GM23248 (cell line): ENCODE data around the gene RGL1. TPM values are rescaled to one million over a fixed set of nuclear protein-coding genes. Genes with fewer than 3 reads are reported as not detected.

ENCODE experiments used
- DNase-seq: peaks from one replicate; pipeline ENCODE4 v3.0.0-alpha.2; 2015
- H2AFZ ChIP-seq: fragments of 200-600 bp; sonication (generic); 2 replicates; pipeline ENCODE4 v1.6.1; 2016; ENCODE audit warnings: antibody characterized with exemption
- H3F3A ChIP-seq: fragments of 200-600 bp; sonication (generic); 2 replicates; pipeline ENCODE4 v1.6.1; 2016; ENCODE audit warnings: mild to moderate bottlenecking, antibody characterized with exemption, mixed run types; ENCODE audit not compliant: insufficient read depth
- H3K27ac ChIP-seq: fragments of 200-600 bp; sonication (generic); 2 replicates; pipeline ENCODE4 v1.5.1; 2016; ENCODE audit warnings: mild to moderate bottlenecking
- H3K27me3 ChIP-seq: fragments of 200-600 bp; sonication (generic); replicated peaks from 2 replicates; pipeline ENCODE4 v1.6.1; 2016; ENCODE audit warnings: mild to moderate bottlenecking; ENCODE audit not compliant: insufficient read depth
- H3K36me3 ChIP-seq: fragments of 200-600 bp; sonication (generic); 2 replicates; pipeline ENCODE4 v1.6.1; 2016; ENCODE audit warnings: low read depth, mild to moderate bottlenecking
- H3K4me1 ChIP-seq: fragments of 200-600 bp; sonication (generic); 2 replicates; pipeline ENCODE4 v1.6.1; 2016; ENCODE audit warnings: mild to moderate bottlenecking; ENCODE audit not compliant: insufficient read depth
- H3K4me2 ChIP-seq: fragments of 200-600 bp; sonication (generic); one replicate; pipeline ENCODE4 v1.6.1; 2016; ENCODE audit warnings: mild to moderate bottlenecking; ENCODE audit not compliant: unreplicated experiment
- H3K4me3 ChIP-seq: fragments of 200-600 bp; sonication (generic); 2 replicates; pipeline ENCODE4 v1.5.1; 2016; ENCODE audit warnings: mild to moderate bottlenecking
- H3K79me2 ChIP-seq: fragments of 200-600 bp; sonication (generic); 2 replicates; pipeline ENCODE4 v1.6.1; 2016; ENCODE audit warnings: mild to moderate bottlenecking; ENCODE audit not compliant: insufficient read depth
- H3K9ac ChIP-seq: fragments of 200-600 bp; sonication (generic); 2 replicates; pipeline ENCODE4 v1.6.1; 2016; ENCODE audit warnings: mild to moderate bottlenecking
- H3K9me2 ChIP-seq: fragments of 200-600 bp; sonication (generic); 2 replicates; pipeline ENCODE4 v1.6.1; 2016; ENCODE audit warnings: mixed run types, mild to moderate bottlenecking, moderate library complexity; ENCODE audit not compliant: insufficient read depth
- H3K9me3 ChIP-seq: fragments of 200-600 bp; sonication (generic); one replicate; pipeline ENCODE4 v1.6.1; 2017; ENCODE audit warnings: low read depth
- H4K20me1 ChIP-seq: fragments of 200-600 bp; sonication (generic); 2 replicates; pipeline ENCODE4 v1.6.0; 2016; ENCODE audit not compliant: insufficient read depth
- EZH2 ChIP-seq: fragments of 200-600 bp; sonication (generic); IDR thresholded peaks from 2 replicates; pipeline ENCODE4 v1.6.1; 2018; ENCODE audit warnings: antibody characterized with exemption, mild to moderate bottlenecking; ENCODE audit not compliant: insufficient read depth, poor library complexity, severe bottlenecking
- EZH2phosphoT487 ChIP-seq: fragments of 200-600 bp; sonication (generic); IDR thresholded peaks from 2 replicates; pipeline ENCODE4 v1.6.1; 2018; ENCODE audit warnings: antibody characterized with exemption, moderate library complexity, mild to moderate bottlenecking, low read depth; ENCODE audit not compliant: insufficient read depth
- WGBS, 2 experiments: methylation state at CpG; one replicate each; pipeline ENCODE4 v1.1.6; 2015 to 2017; ENCODE audit warnings: low lambda C conversion rate in 2 of 2, low coverage in 1 of 2; ENCODE audit errors: missing lambda C conversion rate in 2 of 2; 5-methylcytosine and 5-hydroxymethylcytosine counted together
- in situ Hi-C: fragments of 300-500 bp; cut with MboI; formaldehyde crosslinking; loops from 2 replicates; pipeline ENCODE4 v1.15.0; 2020
- polyA plus RNA-seq: library from polyadenylated mRNA; unstranded; fragments of >200 nt; fragmentation: Nextera tagmentation; extraction: Ambion mirVana; gene quantifications from 2 replicates; pipeline ENCODE4 v1.2.1, GENCODE V29; 2016
- total RNA-seq: library from RNA; depleted of rRNA; stranded (reverse); fragments of >200 nt; shearing (Covaris generic); gene quantifications from 2 replicates; pipeline ENCODE4 v1.2.3, GENCODE V29; 2014

Gene RGL1
- total and polyA plus RNA-seq, 2 experiments from 2014 or later = 9.4 to 13.4 TPM

DNA sequence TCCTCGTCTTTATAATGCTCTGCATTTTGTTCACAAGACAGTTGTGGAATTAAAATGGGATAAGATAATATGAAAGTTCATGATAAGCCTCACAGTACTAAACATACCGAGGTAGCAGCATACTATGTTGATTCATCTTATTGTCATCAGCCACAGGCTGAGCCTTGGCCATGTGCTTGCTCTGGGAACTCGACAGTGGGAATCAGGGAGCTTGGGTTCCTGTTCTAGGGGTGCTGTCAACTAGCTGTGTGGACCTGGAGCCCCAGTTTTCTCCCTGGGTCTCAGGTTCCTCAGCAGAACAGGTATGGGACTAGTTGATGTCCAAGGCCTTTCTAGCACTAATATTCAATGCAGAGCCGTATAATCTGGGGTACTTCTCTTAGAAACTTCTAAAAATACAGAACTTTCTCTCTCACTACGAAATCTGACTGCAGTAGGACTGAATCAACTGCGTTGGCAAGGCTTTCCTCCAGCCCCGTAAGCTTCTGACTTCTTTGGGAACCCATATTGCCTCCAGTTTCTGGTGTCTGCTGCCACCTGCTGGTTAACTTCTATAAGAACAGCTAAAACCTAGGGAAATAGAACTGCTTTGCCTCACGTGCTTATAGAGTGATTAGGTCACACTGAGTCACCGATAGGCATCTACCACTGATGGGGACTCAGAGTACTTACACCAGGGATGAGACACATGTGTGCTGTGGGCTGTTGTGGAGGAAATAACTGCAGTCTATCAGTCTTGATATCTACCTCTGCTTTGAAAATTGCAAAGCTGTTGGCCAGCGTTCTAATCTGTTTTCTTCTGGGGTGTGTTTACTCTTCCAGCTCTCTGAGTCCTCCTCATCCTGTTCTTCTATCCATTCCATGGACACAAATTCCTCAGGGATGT lies 110.9 kb downstream of the RGL1 start:
- DNase-seq = peak; percentile 98
- H3F3A ChIP-seq = peaks cover 42% of the 10 kb centered on the region
- H3K9me2 ChIP-seq = no peaks in the 10 kb centered on the region
- TF ChIP-seq EZH2 (no peak), EZH2phosphoT487 (no peak)
- H3K4me2 ChIP-seq = peak overlapping the region; percentile 97
- peaks cover 34% of the 10 kb centered on the region for H3K4me1 ChIP-seq
- peak overlapping the region; percentile 79 for H2AFZ ChIP-seq
- peak overlapping the region; percentile 98 for H3K27ac ChIP-seq
- H3K36me3 ChIP-seq = peaks cover 11% of the 10 kb centered on the region; the same call in 1 of the 2 replicates
- no peaks in the 10 kb centered on the region for H3K9me3 ChIP-seq
- H3K27me3 ChIP-seq = no peaks in the 10 kb centered on the region
- in situ Hi-C loops = loop anchor here (10.0 kb wide), 1 partner anchor 261 kb away; the partner anchor contains the start of gene APOBEC4
- H3K79me2 ChIP-seq = no peaks in the 10 kb centered on the region
- H4K20me1 ChIP-seq = no peaks in the 10 kb centered on the region
- H3K9ac ChIP-seq = peak overlapping the region; percentile 83
- H3K4me3 ChIP-seq = peak overlapping the region; percentile 66
- WGBS, 2 experiments = 3 to 5% methylated on average over 10 of the region's 10 CpGs

DNA sequence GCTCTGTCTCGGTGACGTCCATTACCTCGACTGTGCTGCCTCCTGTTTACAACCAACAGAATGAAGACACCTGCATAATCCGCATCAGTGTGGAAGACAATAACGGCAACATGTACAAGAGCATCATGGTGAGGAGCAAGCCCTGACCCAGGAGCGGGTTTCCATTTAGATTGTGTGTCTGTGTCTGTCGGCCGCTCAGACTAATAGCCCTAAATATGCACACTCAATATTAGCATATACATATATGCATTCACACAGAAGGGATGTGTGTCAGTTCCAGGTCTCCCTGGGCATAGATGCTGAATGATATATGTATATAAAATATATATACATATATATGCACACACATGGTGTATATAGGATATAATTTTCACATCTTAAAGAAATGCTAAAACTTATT lies 111.7 kb downstream of the RGL1 start:
- Histone ChIP-seq H3K4me3 (no peak overlapping the region), H3F3A (peaks cover 42% of the 10 kb centered on the region), H3K4me2 (peak overlapping the region; percentile 45), H3K4me1 (peaks cover 34% of the 10 kb centered on the region), H3K79me2 (no peaks in the 10 kb centered on the region), H4K20me1 (no peaks in the 10 kb centered on the region), H3K27me3 (no peaks in the 10 kb centered on the region), H2AFZ (no peak overlapping the region), H3K9ac (no peak overlapping the region), H3K27ac (no peak overlapping the region; the same call in 1 of the 2 replicates), H3K36me3 (0 out of 2 replicates have a peak, but pooled peaks cover 10% of the 10 kb centered on the region), H3K9me2 (no peaks in the 10 kb centered on the region), H3K9me3 (no peaks in the 10 kb centered on the region)
- TF ChIP-seq EZH2 = no peak
- TF ChIP-seq EZH2phosphoT487 = no peak
- no peak for DNase-seq
- in situ Hi-C loops = loop anchor here (10.0 kb wide), 1 partner anchor 262 kb away; the partner anchor contains the start of gene APOBEC4
- WGBS, 2 experiments = 91 to 92% methylated on average over 8 of the region's 8 CpGs

DNA sequence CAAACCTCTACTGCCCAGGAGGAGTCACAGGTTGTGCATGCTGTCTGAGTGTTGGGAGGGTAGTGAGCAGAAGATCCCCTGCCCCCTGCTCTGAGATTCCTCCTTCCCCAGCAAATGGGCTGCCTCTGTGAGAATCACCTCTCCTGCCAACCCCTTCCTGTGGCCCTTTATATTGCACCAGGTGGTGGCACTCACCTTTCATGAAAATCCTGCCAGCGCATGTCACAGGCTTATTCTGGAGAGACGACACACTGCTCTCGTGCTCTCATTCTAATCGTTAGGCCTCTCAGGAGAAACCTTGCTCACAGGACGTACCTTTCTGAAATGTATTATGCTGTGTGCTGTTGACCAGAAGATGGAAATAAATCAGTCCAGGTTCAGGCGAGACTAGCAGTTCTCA lies 113.7 kb downstream of the RGL1 start:
- TF ChIP-seq EZH2 (no peak), EZH2phosphoT487 (no peak)
- DNase-seq = no peak
- Histone ChIP-seq H3K27me3 (no peaks in the 10 kb centered on the region), H3K4me3 (no peak overlapping the region), H3K9me3 (no peaks in the 10 kb centered on the region), H3K79me2 (no peaks in the 10 kb centered on the region), H4K20me1 (no peaks in the 10 kb centered on the region), H3K36me3 (peaks cover 2% of the 10 kb centered on the region; the same call in 1 of the 2 replicates), H2AFZ (no peak overlapping the region), H3K4me1 (peaks cover 27% of the 10 kb centered on the region), H3F3A (peaks cover 27% of the 10 kb centered on the region), H3K9me2 (no peaks in the 10 kb centered on the region), H3K4me2 (no peak overlapping the region), H3K9ac (no peak overlapping the region), H3K27ac (no peak overlapping the region)
- 91 to 95% methylated on average over 6 of the region's 6 CpGs for WGBS, 2 experiments
- in situ Hi-C loops = loop anchor here (10.0 kb wide), 1 partner anchor 264 kb away; the partner anchor contains the start of gene APOBEC4

DNA sequence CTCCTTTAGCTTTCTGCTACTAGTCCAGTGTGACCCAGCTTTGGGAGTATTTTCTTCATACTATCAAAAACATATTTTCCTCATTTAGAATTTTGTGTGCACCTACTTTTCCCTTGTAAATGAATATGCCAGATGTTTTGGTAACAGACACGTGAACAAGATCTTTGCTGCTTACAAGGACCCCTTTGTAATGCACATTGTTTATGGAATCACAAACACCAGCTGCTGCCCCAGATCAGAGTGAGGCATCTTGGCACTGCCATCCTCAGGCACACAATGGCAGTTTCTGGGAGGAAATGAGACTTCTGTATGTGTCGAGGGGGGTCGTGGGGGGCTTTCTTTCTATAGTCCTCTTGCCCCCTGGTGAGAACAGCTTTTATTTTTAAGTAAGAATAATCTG lies 115.7 kb downstream of the RGL1 start:
- H2AFZ ChIP-seq = no peak overlapping the region
- in situ Hi-C loops = no loop called here
- H3K27me3 ChIP-seq = no peaks in the 10 kb centered on the region
- WGBS, 2 experiments = 83 to 93% methylated on average over 3 of the region's 3 CpGs
- H3K4me3 ChIP-seq = no peak overlapping the region
- H4K20me1 ChIP-seq = no peaks in the 10 kb centered on the region
- no peaks in the 10 kb centered on the region for H3K9me3 ChIP-seq
- H3K79me2 ChIP-seq = no peaks in the 10 kb centered on the region
- TF ChIP-seq EZH2 (no peak), EZH2phosphoT487 (no peak)
- no peak for DNase-seq
- H3K9ac ChIP-seq = no peak overlapping the region
- no peak overlapping the region for H3K4me2 ChIP-seq
- H3K4me1 ChIP-seq = peaks cover 7% of the 10 kb centered on the region
- peaks cover 6% of the 10 kb centered on the region for H3F3A ChIP-seq
- peaks cover 2% of the 10 kb centered on the region; the same call in 1 of the 2 replicates for H3K36me3 ChIP-seq
- no peaks in the 10 kb centered on the region for H3K9me2 ChIP-seq
- H3K27ac ChIP-seq = no peak overlapping the region
